ENCODE results near the gene XG. TPM values are rescaled to one million over a fixed set of nuclear protein-coding genes. Genes with fewer than 3 reads are reported as not detected.

Gene XG
- total and polyA plus RNA-seq, 2 of the 4 experiments (the other 2 are of a cell fraction) = under 0.01 TPM; not detected in 1

DNA sequence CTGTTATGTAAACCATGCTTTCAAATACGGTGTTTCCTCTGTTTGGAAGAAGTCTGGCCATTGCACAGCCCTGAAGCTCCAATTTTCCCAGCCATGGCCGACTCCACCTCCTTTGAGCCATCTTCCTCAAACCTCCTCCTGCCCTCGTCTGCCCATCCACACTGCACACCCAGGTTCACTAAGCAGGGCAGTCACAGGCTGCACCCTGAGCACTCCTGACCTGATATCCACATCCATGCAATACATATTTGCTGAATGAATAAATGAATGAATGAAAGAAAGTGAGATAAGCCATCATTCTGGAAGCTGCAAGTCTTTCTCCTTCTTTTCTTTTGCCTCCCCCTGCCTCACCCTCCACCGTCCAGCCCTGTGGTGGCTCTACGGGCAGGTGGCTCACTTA lies 22.2 kb downstream of the XG start:
- H3K4me1 ChIP-seq (ENCODE audit: control insufficient read depth, insufficient read depth, low read length) = no peaks in the 10 kb centered on the region
- no peak overlapping the region for H4K5ac ChIP-seq (ENCODE audit: low read depth, low read length)
- H2BK20ac ChIP-seq (ENCODE audit: low read depth, low read length) = no peak overlapping the region
- no peak overlapping the region for H3K14ac ChIP-seq (replicated peaks; ENCODE audit: low read depth, low read length)
- WGBS, 2 experiments (ENCODE audit: extremely low coverage in 2 of 2, insufficient read length in 1 of 2) = 40% methylated on average over 1 of the region's 5 CpGs; no CpG with 5 or more reads in 1 of the 2 experiments
- in situ Hi-C loops (cut with MboI; ENCODE audit: low sequenced_read_pairs) = no loop called here
- H3K27me3 ChIP-seq (ENCODE audit: control insufficient read depth, insufficient read depth, low read length) = peaks cover 3% of the 10 kb centered on the region; the same call in 1 of the 2 replicates
- CTCF ChIA-PET = no interaction called here
- H2BK5ac ChIP-seq (ENCODE audit: low read depth, low read length, poor library complexity, severe bottlenecking) = no peak overlapping the region
- no peak overlapping the region for H3K4me2 ChIP-seq (ENCODE audit: low read depth, low read length)
- H3K36me3 ChIP-seq (ENCODE audit: control insufficient read depth, insufficient read depth, low read length) = no peaks in the 10 kb centered on the region
- H2AFZ ChIP-seq (replicated peaks; ENCODE audit: low read length, poor library complexity) = no peak overlapping the region
- no peak for TF ChIP-seq SMC3 (IDR thresholded peaks at IDR 0.05; ENCODE audit: low read depth, low read length)
- TF ChIP-seq, protein P1, sequence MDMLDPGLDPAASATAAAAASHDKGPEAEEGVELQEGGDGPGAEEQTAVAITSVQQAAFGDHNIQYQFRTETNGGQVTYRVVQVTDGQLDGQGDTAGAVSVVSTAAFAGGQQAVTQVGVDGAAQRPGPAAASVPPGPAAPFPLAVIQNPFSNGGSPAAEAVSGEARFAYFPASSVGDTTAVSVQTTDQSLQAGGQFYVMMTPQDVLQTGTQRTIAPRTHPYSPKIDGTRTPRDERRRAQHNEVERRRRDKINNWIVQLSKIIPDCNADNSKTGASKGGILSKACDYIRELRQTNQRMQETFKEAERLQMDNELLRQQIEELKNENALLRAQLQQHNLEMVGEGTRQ (IDR thresholded peaks at IDR 0.05; ENCODE audit: low read depth, low read length) = no peak
- TF ChIP-seq, protein P2, sequence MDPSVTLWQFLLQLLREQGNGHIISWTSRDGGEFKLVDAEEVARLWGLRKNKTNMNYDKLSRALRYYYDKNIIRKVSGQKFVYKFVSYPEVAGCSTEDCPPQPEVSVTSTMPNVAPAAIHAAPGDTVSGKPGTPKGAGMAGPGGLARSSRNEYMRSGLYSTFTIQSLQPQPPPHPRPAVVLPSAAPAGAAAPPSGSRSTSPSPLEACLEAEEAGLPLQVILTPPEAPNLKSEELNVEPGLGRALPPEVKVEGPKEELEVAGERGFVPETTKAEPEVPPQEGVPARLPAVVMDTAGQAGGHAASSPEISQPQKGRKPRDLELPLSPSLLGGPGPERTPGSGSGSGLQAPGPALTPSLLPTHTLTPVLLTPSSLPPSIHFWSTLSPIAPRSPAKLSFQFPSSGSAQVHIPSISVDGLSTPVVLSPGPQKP (IDR thresholded peaks at IDR 0.05; ENCODE audit: borderline replicate concordance, low read depth, low read length) = no peak
- no peak for TF ChIP-seq BHLHE40 (IDR thresholded peaks at IDR 0.05; ENCODE audit: low read depth, low read length)
- no peak for TF ChIP-seq MAZ (IDR thresholded peaks at IDR 0.05; ENCODE audit: borderline replicate concordance, low read depth, low read length)
- H2BK120ac ChIP-seq (ENCODE audit: low read depth, low read length) = no peak overlapping the region
- no peak overlapping the region for H3K4me3 ChIP-seq (ENCODE audit: insufficient read depth, low read depth, low read length)
- BruUV-seq (replicated peaks) = no TSS peak
- H3K23ac ChIP-seq (ENCODE audit: low read depth, low read length) = no peak overlapping the region
- POLR2A ChIA-PET (ENCODE audit: unreplicated experiment) = no interaction called here
- dilution Hi-C loops (cut with HindIII; ENCODE audit: low sequenced_read_pairs, unreplicated experiment) = no loop called here
- H3K9me3 ChIP-seq (ENCODE audit: control insufficient read depth, insufficient read depth, low read length) = peaks cover 4% of the 10 kb centered on the region; the same call in 1 of the 2 replicates
- H2BK15ac ChIP-seq (ENCODE audit: low read depth, low read length) = no peak overlapping the region
- H3K27ac ChIP-seq (ENCODE audit: insufficient read depth, low read length) = no peak overlapping the region
- no peaks in the 10 kb centered on the region for H3K9me1 ChIP-seq (ENCODE audit: insufficient read depth, low read length)
- H3K4ac ChIP-seq (ENCODE audit: low read depth, low read length) = no peak overlapping the region
- no peak overlapping the region for H2AK5ac ChIP-seq (ENCODE audit: low read depth, low read length)
- no peak for ATAC-seq (ENCODE audit: low read depth)
- intact Hi-C loops (cut with micrococcal nuclease) = no loop called here
- H3K18ac ChIP-seq (ENCODE audit: low read depth, low read length) = no peak overlapping the region
- no peak overlapping the region for H4K8ac ChIP-seq (ENCODE audit: low read depth in 2 of 2, low read length in 2 of 2)
- no peak overlapping the region for H3K56ac ChIP-seq (ENCODE audit: extremely low read depth, insufficient read depth, low read length)
- H4K20me1 ChIP-seq (ENCODE audit: insufficient read depth, low read length) = no peaks in the 10 kb centered on the region
- H3K79me1 ChIP-seq (ENCODE audit: low read depth in 1 of 2, low read length in 2 of 2) = no peaks in the 10 kb centered on the region
- no peak overlapping the region for H4K91ac ChIP-seq (ENCODE audit: insufficient read depth, low read depth, low read length)
- DNase-seq = no peak
- H2AK9ac ChIP-seq (replicated peaks; ENCODE audit: low read depth, low read length, poor library complexity) = no peak overlapping the region
- no peak overlapping the region for H3K9ac ChIP-seq (ENCODE audit: low read depth, low read length)

Measured in IMR-90 (cell line).